Effector memory CD4-positive, alpha-beta T cell (primary cell): Measurements from ENCODE around the gene ZNF641.

Source experiments
- DNase-seq, 3 donors: peaks; one replicate each; pipeline ENCODE4 v3.0.0-alpha.2; 2020
- H3K27ac ChIP-seq: 2 replicates; pipeline ENCODE4 v1.7.0; 2013; ENCODE audit warnings: mild to moderate bottlenecking, low read length, moderate library complexity; ENCODE audit not compliant: insufficient read depth, poor library complexity, severe bottlenecking
- H3K27me3 ChIP-seq: replicated peaks from 2 replicates; pipeline ENCODE4 v1.7.0; 2013; ENCODE audit warnings: mild to moderate bottlenecking, low read length; ENCODE audit not compliant: insufficient read depth, control insufficient read depth, poor library complexity, severe bottlenecking
- H3K36me3 ChIP-seq: 2 replicates; pipeline ENCODE4 v1.7.0; 2013; ENCODE audit warnings: mild to moderate bottlenecking, low read length, moderate library complexity; ENCODE audit not compliant: control insufficient read depth, insufficient read depth
- H3K4me1 ChIP-seq: 2 replicates; pipeline ENCODE4 v1.7.0; 2013; ENCODE audit warnings: low read length, mild to moderate bottlenecking; ENCODE audit not compliant: control insufficient read depth, insufficient read depth, poor library complexity, severe bottlenecking
- H3K4me3 ChIP-seq: 2 replicates; pipeline ENCODE4 v1.7.0; 2013; ENCODE audit warnings: low read length, low read depth, mild to moderate bottlenecking; ENCODE audit not compliant: insufficient read depth, poor library complexity, severe bottlenecking
- H3K9me3 ChIP-seq: 2 replicates; pipeline ENCODE4 v1.7.0; 2013; ENCODE audit warnings: mild to moderate bottlenecking, low read length, moderate library complexity; ENCODE audit not compliant: control insufficient read depth

The ZNF641 gene

DNA sequence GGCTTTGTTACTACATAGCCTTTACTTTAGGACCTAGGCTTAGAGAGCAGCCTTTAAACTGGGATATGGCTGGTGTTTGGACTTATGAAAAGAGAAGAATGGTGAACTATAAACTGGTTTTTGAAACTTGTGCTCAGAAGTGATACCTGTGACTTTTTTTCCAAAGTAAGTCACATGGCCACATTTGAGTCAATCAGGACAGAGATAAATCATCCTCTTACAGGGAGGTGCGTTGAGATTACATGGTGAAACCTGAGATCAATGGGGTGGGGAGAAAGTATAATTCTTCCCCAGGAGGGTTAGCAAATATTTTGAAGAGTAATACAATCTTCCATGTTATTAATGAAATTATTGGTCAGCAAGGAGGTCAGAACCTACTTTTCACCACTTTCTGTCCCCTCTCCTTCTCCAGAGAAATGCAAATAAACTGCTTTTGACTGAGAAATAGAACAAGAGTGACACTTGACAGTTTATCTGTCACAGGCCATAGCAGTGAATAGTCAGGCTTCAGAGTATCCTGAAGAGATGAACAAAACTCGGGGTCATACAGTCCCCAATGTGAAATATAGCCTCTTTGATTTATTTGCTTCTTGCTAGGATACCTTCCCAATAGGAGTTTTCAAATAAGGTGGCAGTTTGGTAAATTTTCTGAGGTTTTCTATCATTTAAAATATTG is 11.1 kb upstream of the ZNF641 start:
- Histone ChIP-seq H3K27me3 (no peaks in the 10 kb centered on the region), H3K36me3 (no peaks in the 10 kb centered on the region), H3K9me3 (no peaks in the 10 kb centered on the region), H3K4me3 (no peak overlapping the region), H3K27ac (no peak overlapping the region), H3K4me1 (no peaks in the 10 kb centered on the region)
- DNase-seq = no peak

DNA sequence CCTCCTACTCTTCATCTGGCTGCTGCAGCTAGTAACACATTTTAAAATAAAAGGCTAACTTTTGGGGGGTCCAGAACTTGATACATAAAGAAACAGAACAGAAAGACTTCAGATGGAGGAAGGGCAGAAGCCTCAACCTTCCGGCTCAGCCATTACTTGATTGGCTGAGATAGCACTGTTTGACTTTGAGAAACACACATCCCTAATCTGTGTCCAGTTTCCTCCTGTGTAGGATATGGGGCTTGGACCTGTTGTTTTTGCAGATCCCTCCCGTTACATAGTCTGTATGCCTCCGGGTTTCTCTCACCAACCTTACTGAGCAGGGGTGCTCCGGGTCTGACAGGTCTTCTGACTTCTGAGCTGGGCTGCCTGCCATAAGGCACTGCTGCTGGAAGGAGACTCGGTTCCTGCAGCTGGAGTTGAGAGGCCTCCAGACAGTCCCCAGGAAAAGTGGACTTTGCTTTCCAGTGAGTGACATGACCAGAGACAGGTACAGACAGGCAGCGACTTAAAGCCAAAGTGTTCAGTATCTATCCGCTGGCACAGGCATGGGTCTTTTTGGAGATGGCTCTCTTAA is 8.3 kb upstream of the ZNF641 start:
- H3K27ac ChIP-seq = no peak overlapping the region
- no peaks in the 10 kb centered on the region for H3K36me3 ChIP-seq
- DNase-seq = no peak
- no peaks in the 10 kb centered on the region for H3K9me3 ChIP-seq
- H3K4me1 ChIP-seq = no peaks in the 10 kb centered on the region
- no peak overlapping the region for H3K4me3 ChIP-seq
- no peaks in the 10 kb centered on the region for H3K27me3 ChIP-seq

DNA sequence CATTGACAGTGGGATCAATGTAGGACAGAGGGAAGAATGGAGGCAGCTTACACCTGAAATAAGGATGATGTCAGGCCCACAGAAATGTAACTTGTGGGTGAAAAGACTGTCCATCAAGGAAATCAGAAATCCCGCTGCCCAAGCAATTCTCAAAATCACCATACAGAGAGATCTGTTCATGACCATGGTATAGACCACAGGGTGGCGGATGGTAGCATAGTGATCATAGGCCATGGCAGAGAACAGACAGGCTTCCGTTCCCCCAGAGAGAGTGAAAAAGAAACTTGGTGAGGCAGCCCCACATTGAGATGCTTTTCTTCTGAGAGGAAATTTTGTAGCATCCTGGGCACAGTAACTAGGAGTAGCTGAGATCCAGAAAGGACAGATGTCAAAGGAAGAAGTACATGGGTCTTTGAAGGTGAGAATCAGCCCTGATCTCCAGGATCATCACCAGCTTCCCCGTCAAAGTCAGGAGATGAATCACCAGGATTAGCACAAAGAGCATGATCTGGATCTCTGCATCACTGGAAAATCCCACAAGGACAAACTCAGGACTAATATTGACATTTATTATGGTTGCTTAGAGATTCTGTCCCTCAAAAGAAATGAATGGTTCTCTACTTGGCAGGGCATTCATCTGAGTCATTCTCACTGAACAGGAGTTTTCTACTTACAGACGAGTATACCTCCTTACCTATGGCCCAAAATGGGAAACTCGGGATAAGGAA is 5.5 kb upstream of the ZNF641 start:
- Histone ChIP-seq H3K4me3 (no peak overlapping the region), H3K9me3 (no peaks in the 10 kb centered on the region), H3K27ac (no peak overlapping the region)

DNA sequence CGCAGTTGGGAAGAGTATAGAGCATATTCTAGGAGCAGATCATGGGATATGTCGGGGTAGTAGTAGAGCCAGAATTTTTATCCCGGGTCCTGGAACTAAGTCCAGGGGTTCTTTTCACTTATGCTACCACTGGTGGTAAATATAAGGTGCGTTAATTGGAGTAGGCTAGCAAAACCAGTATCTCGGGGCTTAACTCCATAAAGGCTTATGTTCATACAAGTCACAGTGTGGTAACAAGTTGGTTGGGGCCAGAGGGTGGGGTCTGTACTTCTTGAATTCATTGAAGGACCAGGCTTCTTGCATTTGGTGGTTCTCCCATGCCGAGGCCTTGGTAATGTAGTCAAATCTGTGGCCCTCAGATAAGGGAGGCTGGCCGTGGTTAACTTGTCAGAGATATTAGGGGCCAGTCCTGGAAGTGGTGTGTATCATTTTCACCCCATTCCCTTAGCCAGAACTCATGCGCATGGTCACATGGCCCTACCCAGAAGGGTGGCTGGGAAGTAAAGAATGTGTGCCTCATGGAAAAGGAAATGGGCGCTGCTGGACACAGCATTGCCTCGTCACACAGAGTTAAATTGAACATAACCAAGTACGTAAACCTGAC is 1.5 kb upstream of the ZNF641 start:
- Histone ChIP-seq H3K4me3 (no peak overlapping the region), H3K36me3 (peaks cover 5% of the 10 kb centered on the region), H3K4me1 (peaks cover 16% of the 10 kb centered on the region), H3K27me3 (no peaks in the 10 kb centered on the region), H3K27ac (no peak overlapping the region), H3K9me3 (no peaks in the 10 kb centered on the region)
- DNase-seq = no peak

More for the DNA sequence above, 5.5 kb upstream of the ZNF641 start:
- Histone ChIP-seq H3K27me3 (no peaks in the 10 kb centered on the region), H3K36me3 (no peaks in the 10 kb centered on the region), H3K4me1 (peaks cover 1% of the 10 kb centered on the region)
- DNase-seq = no peak

DNA sequence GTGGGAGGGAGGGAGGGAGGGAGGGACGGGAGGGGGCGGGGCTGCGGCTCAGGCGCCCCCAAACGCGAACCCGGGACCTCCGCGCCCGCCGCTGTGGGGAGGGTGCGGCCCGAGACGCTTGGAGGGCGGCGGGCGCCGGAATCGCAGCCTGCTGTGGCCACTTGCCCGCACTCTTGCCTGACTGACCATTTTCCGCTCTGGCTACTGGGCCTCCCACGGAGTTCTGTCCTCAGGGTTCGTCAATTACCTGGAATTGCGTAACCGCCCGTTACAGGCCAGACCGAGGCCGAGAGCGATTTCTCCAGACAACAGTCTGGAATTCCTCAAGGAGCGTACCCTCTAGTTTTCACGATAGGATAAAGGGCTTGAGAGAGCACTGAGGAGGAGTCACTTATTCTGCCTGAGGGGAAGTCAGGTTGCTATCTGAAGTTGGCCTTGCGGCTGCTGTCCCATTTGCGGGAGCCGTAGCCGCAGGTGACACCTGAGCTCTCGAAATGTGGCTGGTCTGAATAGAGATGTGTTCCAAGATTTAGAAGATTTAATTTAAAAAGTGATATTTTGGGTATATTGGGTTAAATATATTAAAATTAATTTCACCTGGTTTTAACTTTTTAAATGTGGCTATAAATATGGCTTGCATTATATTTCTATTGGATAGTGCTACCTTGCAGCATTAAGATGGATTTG is 446 bp upstream of the ZNF641 start:
- DNase-seq = no peak
- Histone ChIP-seq H3K27me3 (no peaks in the 10 kb centered on the region), H3K4me1 (peaks cover 16% of the 10 kb centered on the region), H3K4me3 (peak overlapping the region; percentile 63), H3K36me3 (peaks cover 16% of the 10 kb centered on the region), H3K27ac (peak overlapping the region; percentile 70), H3K9me3 (no peaks in the 10 kb centered on the region)

DNA sequence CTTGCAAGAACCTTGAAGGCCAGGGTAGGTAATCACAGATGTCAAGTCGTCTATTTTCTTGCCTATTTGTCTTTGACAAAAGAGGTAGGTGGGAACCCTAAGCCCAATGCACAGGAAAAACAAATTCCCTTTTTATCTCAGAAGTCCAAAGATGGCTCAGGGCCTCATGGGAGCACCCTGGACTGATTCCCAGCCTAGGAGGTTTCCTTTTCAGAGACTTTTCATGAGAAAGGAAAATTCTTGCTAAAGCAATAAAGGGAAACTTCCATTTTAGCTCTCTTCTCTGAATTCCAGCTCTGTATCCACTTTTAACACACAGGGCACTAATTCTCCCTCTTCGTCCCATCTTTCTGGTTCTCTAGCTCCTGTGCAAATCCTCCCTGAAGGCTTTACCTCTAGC is 1.2 kb downstream of the ZNF641 start:
- no peaks in the 10 kb centered on the region for H3K27me3 ChIP-seq
- DNase-seq = no peak
- H3K27ac ChIP-seq = peak overlapping the region; percentile 82
- H3K4me3 ChIP-seq = peak overlapping the region; percentile 77
- no peaks in the 10 kb centered on the region for H3K9me3 ChIP-seq
- H3K36me3 ChIP-seq = peaks cover 32% of the 10 kb centered on the region
- peaks cover 16% of the 10 kb centered on the region for H3K4me1 ChIP-seq

DNA sequence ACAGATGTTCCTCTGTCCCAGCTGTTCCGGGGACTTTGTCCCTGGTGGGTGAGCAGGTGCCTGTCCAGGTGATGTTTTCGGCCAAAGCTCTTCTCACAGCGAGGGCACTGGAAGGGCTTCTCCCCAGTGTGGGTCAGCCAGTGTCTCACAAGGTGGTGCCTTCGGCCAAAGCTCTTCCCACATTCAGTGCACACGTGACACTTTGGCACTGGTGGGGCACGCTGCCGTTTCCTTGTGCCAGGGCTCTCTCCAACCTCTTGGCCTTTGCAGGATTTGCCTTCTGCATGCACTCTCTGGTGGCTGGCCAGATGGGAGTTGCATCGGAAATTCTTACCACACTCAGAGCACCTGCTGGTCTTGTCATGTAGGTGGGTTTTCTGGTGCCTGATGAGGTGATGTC is 7.7 kb downstream of the ZNF641 start:
- no peak overlapping the region for H3K4me3 ChIP-seq
- no peaks in the 10 kb centered on the region for H3K4me1 ChIP-seq
- H3K27me3 ChIP-seq = no peaks in the 10 kb centered on the region
- H3K9me3 ChIP-seq = no peaks in the 10 kb centered on the region
- DNase-seq = no peak
- H3K27ac ChIP-seq = no peak overlapping the region
- H3K36me3 ChIP-seq = peaks cover 59% of the 10 kb centered on the region

DNA sequence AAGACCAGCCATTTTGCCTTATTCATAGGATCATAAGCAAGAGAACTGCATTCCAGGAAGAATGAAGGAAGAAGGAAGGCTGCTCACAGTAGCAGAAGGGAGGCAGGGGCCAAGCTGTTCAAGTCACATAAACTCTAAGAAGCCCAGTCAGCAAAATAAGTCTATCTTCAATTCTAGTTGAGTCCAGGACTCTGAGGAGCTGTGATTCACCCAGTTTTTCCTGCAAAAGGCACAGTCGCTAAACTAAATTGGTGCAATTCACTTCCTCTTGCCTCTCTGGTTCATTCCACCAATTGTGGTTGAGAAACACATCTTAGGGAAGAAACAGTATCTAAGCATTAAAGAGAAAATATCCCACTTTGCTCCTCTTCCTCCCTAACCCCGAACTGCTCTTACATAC is 9.8 kb downstream of the ZNF641 start:
- Histone ChIP-seq H3K27ac (no peak overlapping the region), H3K4me3 (no peak overlapping the region), H3K27me3 (no peaks in the 10 kb centered on the region), H3K36me3 (peaks cover 41% of the 10 kb centered on the region), H3K9me3 (no peaks in the 10 kb centered on the region), H3K4me1 (no peaks in the 10 kb centered on the region)
- DNase-seq = no peak

DNA sequence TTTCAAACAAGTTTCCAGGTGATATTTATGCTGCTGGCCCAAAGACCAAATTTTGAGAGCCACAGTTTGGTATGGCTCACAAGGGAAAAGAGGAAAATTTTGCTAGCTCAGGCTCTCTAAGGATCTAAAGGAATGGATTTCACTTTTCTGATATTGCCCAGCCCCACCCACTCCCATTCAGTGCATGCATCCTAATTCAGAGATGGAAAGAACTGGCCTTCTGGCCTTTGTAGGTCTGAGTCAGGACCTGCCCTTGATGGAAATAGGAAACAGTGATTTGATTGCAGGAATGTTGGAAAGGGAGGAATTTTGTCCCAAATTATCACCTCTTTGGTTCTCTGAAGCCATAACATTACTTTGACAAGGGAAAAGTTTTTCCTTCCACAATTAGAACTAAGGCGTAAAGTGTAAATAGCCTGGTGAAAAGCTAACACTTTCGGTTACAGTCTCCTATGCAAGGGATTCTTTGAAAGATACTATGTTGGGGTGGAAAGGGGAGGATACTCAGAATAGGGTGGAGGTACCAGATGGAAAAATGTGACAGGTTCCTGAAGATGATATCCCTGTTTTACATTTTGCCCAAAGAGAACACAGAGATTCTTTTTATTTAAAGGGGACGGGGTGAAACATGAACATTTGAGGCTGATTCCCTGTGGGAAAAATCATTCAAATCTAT is 11.1 kb downstream of the ZNF641 start:
- Histone ChIP-seq H3K36me3 (peaks cover 29% of the 10 kb centered on the region), H3K27ac (no peak overlapping the region), H3K4me1 (no peaks in the 10 kb centered on the region), H3K4me3 (no peak overlapping the region), H3K27me3 (no peaks in the 10 kb centered on the region), H3K9me3 (no peaks in the 10 kb centered on the region)
- no peak for DNase-seq
